Measurements from ENCODE around the gene OBP2B.
"Not testable (repeated sequence)": the region's sequence is repeated elsewhere in the genome, so short reads cannot be mapped to it uniquely, and the experiment has no call there.

Gene OBP2B

DNA sequence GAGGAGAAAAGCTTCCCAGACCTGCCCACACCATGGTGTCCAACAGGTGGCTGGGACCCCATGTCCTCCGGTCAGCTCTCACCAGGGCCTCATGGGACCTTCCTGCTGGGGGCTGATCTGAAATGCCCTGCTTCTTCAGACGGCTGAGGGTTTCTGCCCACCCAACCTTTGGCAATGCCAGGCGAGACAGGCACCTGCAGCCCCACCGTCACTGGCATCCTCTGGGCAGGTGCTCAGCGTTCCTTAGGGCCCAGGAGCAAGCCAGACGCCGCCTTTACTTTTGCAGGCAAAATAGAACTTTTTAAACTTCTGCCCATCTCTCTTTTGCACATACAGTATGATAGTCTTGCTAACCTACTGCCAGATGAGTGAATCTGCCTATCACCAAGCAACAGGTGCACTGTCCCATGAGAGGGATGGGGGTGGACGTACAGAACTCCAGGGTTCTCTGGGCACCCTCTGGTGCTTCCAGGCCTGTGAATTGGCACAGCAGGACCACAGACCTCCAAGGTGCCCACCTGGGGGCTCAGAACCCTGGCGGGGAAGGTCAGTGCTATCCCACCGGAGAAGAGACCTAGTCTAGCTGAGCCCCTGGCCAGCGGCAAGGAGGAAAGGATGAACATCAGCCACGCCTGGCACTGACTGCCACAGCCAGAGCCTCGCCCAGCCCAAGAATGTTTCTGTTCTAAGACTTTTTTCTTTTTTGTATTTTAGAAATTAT, 7.5 kb downstream of the OBP2B start:
- DNase-seq (ENCODE audit: low spot score), result no peak

DNA sequence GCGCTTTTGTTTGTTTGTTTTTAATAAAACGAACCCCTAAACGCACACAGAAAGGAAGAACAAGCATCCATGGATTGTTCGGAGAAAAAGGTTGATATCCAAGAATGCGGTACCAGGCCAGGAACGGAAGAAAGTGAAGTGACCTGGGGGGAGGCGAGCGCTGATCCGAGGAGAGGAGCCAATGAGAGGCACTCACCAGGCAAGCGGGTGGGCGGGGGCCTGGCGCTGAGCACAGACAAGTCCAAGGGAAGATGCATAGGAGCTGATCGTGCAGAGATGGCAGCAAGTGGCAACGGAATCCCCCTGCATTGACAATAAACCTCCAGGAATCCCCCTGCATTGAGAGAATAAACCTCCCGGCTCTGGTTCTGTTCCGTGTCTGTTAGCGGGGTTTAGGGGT, 8.4 kb downstream of the OBP2B start:
- DNase-seq (ENCODE audit: low spot score), result no peak

DNA sequence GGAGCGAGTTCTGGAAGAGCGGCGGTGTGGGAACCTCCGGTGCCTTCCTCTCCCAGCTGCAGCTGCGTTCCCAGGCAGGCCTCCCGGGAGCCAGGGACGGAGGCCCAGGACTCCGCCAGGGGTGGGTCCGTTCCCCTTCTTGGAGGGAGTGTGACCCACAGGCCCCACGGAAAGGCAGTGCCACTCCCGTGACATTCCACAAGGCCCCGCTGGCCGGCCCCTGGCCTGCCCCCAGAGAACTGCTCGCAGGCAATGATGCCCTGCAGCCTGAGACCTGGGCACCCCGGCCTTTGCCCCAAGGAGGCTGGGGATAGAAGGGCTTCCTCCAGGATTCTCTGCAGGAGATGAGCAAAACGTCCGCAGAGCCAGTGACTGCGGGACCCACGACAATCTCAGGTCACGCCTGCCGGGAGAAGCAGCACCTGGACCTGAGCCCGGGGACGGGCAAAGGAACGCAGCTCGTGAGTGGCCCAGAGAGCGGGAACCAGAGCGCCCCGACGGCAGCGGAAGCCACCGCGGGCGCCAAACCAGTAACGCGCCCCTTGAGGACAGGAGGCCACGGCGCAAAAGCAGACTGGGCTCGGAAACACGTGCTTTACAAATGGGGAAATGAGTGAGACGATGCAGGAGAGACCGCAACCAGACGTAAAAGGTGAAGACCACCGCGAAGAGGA, 9.3 kb downstream of the OBP2B start:
- no peak for DNase-seq (ENCODE audit: low spot score)

DNA sequence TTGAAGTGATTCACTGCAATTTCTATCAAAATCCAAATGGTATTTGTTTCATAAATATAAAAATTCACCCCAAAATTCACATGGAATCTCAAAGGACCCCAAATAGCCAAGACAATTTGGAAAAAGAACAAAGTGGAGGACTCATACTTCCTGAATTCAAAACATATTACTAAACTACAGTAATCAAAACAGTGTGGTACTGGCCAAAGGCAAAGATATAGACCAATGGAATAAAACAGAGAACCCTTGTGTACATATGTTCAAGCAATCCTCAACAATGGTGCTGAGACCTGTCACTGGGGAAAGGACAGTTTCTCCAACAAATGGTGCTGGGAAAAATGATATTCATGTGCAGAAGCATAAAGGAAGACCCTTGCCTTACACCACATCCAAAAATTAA, 14.0 kb downstream of the OBP2B start:
- DNase-seq (ENCODE audit: low spot score), result no peak

DNA sequence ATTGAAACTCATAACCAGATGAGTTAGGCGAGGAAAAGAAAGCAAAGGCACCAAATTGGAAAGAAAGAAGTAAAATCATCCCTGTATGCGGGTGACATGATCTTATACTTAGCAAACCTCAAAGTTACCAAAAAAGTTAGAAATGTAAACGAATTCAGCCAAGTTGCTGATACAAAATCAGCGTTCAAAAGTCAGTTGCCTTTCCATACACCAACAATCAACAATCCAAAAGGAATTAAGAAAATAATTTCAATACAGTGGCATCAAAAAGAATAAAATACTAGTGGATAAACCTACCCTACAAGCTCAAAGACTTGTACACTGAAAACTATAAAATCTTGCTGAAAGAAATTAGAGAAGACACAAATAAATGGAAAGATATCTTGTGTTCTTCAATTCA, 14.5 kb downstream of the OBP2B start:
- DNase-seq (ENCODE audit: low spot score), result no peak

DNA sequence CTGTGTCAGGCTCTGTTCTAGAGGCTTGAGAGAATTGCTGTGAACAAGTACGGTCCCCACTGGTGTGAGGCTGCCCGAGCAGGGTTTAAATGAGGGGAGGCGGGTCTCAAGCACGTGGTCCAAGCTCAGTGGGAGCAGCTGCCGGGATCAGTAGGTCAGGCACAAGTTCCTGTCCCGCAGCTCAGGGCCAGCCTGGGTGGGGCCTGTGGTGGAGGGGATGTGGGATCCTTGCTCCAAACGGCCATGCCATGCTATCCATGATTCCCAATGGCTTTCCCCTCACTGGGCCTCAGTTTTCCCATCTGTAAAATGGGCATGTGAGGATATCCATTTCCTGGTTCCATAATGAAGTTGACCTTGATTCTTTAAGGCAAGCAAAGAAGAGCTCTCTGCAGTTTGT, 17.1 kb downstream of the OBP2B start:
- DNase-seq (ENCODE audit: low spot score), result no peak

DNA sequence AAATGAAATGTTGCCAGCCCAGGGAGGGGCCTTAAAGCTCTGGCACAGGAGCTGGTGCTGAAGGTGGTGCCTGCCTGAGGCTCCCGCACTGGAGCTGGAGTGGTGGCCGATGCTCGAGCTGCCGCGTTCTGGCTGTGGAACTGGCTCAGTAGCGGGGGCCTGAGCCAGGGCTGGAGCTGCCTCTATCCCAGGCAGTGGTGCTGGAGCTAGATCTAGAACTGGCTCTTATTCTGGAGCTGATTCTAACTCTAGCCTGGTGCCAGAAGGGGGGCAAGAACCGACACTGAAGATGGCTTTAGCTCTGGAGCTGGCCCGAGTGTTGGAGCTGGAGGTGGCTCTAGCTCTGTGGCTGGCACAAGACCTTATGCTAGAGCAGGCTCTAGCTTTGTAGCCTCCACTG, 19.2 kb downstream of the OBP2B start:
- DNase-seq (ENCODE audit: low spot score), result no peak

DNA sequence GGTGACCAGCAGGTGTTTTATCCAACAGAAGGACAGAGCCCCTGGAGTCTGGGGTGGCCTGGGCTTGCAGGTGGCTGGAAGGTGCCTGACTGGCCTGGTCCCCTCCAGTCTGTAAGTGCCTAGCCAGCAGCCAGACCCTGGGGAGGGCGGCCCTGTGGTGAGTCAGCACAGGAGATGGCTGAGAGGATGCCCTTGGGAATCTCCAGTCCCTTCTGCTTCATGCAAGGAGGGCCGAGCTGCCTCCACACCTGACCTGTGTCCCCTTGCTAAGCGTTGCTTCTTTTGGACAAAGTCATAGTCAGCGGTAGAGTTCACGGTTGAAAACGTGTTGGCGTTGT, 20.2 kb downstream of the OBP2B start:
- no peak for DNase-seq (ENCODE audit: low spot score)

DNA sequence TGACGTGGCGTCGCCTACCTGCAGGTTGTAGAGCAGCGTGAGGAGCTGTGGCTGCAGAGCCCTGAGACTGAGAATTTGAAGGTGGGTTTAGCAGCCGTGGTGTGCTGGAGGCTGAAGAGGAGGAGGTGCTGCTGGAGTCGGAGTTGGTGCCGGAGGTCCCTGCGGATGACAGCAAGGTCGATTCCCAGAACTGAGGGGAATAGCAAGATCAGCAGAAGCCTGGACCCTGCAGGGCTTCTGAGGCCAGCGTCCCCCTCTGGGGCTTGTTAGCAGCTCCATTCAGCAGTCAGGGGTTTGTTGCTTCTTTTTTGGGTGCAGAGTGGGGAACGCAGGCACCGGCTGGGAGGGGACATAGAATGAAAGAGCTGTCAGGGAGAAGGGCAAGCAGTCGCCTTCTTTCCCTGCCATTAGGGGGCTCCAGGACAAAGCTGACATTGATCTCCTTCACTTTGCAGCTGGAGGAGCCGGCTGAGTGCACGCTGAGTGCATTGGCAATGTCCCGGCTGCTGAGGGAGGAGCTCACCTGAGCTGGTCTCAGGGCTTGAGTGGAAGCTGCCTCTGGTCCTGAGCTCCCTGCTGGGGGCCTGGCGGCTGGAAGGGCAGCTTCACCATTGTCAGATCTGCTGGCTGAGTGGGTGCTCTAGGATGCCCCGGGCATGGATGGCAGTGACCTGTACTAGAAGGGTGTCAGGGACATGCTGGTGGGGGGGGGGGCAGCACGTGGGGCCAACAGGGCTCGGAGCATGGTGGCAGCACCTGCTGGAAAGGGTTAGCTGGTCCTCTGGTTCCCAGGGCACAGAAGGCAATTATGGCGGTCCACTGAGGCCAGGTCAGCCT, 20.8 kb downstream of the OBP2B start:
- DNase-seq (ENCODE audit: low spot score), result no peak

DNA sequence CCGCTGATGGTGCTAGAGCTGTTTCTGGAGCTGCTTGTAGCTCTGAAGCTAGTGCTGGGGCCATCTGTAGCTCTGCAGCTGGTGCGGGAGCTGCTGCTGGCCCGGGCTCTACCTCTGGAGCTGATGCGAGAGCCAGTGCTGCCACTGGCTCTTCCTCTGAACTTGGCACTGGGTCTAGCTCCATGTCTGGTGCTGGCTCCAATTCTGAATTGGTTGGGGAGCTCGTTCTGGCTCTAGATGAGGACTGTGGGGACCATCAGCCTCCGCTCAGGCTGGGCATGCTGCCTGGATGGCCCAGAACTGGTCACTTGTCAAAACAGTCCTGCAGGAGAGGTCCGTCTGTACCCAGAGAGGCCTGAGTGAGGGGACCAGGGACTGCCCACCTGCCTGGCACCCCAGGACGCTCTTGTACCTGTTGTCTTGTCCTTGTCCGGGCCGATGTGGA, 21.5 kb downstream of the OBP2B start:
- no peak for DNase-seq (ENCODE audit: low spot score)

DNA sequence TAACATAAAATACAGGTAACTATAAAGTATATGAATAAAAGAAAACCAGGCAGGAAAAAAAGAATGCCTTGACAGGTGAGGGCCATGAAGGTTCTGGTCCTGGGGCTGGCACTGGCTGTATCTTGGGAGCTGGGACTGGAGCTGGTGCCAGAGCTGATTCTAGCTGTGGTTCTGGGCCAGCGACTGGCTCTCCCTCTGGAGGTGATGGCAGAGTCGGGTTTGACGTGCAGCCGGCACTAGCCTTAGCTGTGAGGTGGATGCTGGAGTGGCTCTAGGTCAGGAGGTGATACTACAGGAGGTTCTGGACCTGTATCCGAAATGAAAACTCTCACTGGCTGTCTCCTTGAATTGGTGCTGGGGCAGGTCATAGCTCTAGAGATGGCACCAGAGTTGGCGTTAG, 22.3 kb downstream of the OBP2B start:
- no peak for DNase-seq (ENCODE audit: low spot score)

DNA sequence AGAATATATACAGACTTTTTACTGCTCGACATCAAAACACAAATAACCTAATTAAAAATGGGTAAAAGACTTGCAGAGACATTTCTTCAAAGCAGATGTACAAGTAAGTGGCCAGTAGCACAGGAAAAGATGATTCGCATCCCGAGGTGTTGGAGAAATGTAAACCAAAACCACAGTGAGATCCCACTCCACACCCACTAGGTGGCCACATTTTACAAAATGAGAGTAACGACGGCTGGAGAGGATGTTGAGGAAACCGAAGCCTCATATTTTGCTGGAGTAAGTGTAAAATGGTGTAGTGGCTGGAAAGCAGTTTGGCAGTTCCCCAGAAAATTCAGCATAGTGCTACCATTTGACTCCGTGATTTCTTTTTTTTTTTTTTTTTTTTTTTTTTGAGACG, 24.1 kb downstream of the OBP2B start:
- DNase-seq (ENCODE audit: low spot score), result peak; percentile 71

DNA sequence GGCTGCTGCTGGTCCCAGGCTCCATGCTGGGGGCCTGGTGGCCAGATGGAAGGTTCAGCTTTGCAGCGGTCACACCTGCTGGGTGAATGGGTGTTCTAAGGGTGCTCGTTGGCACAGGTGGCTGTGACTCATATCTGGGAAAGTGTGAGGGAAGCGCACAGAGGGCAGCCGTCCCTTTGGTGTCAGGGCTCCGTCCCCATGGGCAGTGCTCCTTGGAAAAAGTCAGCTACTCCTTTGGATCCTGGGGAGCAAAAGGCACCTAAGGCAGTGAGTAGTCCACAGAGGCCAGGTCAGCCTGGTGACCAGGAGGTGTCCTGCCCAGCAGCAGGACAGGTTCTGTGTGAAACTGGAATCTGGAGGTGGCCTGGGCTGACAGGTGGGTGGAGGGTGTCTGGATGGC, 26.9 kb downstream of the OBP2B start:
- no peak for DNase-seq (ENCODE audit: low spot score)

DNA sequence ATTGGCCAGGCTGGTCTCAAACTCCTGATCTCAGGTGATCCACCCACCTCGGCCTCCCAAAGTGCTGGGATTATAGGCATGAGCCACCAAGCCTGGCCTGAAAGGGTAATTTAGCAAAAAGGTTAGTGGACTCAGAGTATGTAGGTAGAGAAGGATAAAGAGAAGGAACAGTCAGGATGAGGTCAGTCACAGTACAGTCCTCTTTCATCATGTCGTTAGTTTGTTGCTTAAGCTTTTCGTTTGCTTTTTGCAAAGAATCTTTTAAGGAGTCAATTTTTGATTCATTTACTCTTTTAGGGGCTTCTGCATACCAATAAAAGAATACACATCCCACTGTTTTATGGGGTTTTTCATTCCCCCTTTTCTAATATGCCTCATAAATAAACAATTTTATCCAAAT, 27.5 kb downstream of the OBP2B start:
- DNase-seq (ENCODE audit: low spot score), result no peak

DNA sequence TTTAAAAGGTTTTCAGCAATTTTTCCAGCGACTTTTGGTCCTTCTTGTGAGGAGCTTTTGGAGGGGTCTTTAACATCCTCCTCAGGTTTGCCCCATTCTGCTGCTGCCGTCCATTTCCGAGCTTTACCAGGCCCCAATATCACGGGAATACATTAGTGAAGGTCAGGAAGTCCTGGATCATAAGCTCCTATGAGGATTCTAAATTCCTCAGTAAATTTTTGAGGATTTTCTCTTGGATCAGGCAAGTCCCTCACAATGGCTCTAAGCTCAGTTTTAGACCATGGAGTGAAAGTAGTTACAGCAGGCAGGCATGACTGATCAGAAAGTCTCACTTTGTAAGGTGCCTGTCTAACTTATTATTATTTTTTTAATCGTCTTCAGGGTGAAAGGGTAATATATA, 28.1 kb downstream of the OBP2B start:
- DNase-seq (ENCODE audit: low spot score), result no peak

DNA sequence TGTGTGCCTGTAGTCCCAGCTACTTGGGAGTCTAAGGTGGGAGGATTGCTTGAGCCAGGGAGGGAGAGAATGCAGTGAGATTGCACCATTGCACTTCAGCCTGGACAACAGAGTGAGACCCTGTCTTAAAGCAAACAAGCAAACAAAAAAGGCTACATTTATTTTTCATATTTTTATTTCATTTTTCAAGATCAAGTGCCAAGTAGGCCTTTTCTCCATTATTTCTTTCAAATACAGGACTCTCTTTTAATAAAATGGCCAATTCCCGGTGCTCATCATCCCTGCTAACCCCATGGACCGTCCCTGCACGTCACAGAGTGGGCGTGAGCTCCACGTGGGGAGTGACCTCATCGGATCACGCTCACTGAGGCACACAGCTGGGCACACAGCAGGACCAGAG, 36.0 kb downstream of the OBP2B start:
- DNase-seq (ENCODE audit: low spot score), result no peak

DNA sequence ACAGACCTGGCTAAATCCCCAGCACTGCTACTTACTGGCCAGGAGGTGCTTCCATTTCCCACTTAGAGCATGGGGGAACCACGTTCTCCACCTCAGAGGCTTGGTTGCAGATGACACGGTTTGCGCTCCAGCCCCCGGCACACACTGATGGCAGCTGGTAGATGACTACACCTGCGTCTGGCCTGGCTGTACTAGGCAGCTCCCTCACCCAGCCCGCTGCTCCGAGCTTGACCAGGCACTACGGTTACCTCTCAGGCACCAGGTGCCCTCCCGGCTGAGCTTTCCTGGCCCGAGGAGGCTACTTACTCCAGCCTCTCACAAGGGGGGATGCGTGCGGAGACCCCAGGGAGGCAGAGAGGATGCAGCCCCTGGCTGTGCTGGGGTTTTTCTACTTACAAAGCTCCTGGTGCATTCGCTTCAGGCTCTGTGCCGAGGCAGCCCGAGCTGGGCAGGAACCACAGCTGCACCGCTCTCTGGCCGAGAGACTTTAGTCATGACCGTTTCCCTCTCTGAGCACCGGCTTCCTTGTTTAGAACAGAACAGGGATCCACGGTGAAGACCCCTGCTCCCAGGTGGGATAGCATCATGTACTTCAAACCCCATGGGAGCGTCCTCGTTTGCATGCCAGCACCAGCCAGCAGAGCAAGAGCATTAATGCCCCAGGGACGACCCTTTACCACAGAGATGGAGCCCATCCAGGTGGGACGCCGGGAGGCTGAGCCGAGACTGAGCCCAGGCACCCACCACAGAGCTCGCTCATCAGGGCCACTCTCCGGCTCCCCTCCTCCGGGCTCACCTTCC, 37.7 kb downstream of the OBP2B start:
- DNase-seq (ENCODE audit: low spot score), result no peak

DNA sequence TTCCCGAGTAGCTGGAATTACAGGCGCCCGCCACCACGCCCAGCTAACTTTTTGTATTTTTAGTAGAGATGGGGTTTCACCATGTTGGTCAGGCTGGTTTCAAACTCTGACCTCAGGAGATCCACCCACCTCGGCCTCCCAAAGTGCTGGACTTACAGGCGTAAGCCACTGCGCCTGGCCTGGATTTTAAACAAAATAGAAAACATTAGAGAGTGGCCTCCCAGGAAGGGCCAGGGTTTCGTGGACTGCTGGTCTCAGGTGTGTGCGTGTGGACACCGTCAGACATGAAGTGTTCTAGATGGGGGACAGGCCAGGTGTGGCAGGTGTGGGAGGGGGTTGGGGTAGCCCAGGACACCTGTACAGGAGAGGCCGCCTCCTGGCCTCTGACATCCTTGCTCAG, 38.3 kb downstream of the OBP2B start:
- no peak for DNase-seq (ENCODE audit: low spot score)

DNA sequence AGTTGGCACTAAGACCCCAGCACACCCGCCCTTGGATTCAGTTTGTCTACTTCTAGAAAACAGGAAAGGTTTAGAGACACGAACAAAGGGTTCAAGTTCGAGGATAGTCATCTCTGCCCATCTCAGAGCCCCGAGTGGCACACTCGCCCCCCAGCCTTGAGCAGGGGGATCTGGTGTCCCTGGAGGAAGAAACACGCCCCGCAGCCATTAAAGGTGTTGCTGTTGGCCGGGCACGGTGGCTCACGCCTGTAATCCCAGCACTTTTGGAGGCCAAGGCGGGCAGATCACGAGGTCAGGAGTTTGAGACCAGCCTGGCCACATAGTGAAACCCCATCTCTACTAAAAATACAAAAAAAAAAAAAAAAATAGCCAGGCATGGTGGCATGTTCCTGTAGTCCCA, 39.4 kb downstream of the OBP2B start:
- not testable (repeated sequence) for DNase-seq (ENCODE audit: low spot score)

DNA sequence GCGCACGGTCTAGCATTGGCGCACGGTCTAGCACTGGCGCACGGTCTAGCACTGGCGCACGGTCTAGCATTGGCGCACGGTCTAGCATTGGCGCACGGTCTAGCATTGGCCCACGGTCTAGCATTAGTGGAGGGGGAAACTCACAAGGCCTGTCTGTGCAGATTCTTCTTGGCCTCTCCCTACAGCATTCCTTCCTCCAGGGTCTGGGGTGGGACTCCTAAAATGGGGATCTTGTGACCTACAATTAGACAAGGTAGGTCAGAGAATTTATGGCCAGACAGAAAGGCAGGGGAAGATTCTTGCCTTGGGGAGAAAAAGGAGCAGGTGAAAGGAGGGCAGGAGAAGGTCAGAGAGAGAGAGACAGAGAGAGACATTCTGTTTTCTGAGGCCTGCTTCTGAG, 39.9 kb downstream of the OBP2B start:
- DNase-seq (ENCODE audit: low spot score), result no peak

DNA sequence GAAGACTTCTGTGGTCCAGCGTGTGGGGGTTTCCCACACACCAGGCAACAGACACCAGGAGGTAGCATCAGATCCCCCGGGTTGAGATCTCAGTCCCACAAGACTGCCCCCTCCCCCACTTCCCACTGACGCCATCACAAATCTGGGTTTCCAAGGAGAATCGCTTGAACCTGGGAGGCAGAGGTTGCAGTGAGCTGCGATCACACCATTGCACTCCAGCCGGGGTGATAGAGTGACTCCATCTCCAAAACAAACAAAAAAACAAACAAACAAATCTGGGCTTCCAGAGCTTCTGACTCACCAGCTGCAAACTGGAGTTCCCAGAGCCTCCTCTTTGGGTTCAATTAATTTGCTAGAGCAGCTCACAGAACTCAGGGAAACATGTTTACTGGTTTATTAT, 40.6 kb downstream of the OBP2B start:
- no peak for DNase-seq (ENCODE audit: low spot score)

DNA sequence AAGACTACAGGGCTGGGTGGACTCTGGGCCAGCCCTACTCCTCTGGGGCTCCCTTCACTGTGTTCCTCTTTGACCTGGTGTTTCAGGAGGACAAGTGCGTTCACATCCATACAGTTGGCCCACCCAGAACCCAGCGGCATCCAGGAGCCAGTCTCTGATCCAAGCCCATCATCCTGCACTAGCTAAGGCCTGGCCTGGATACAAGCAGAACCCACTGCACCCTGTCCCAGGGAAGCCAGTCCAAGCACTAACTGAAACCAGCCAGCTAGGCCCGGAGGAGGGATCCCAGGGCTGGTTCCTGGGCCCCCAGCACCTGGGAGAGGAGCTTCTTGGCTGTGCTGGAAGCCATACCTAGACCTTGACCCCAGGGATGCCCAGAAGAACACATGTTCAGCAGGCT, 41.3 kb downstream of the OBP2B start:
- DNase-seq (ENCODE audit: low spot score), result no peak

Data from kidney capillary endothelial cell (primary cell).